ENCODE results near the gene LRRC14B.
"Not testable (repeated sequence)": the region's sequence is repeated elsewhere in the genome, so short reads cannot be mapped to it uniquely, and the experiment has no call there.

Gene LRRC14B

GRCh38 chr5:189976-190365 is 1.3 kb upstream of the LRRC14B start:
- Mint-ChIP-seq H3K9me3 (no peaks in the 10 kb centered on the region), H3K4me3 (no peak overlapping the region)

GRCh38 chr5:190366-191035 is 794 bp upstream of the LRRC14B start:
- H3K27ac Mint-ChIP-seq = no peak overlapping the region
- peaks cover 8% of the 10 kb centered on the region for H3K27me3 Mint-ChIP-seq
- H3K9me3 Mint-ChIP-seq = no peaks in the 10 kb centered on the region
- peaks cover 15% of the 10 kb centered on the region for H3K4me1 Mint-ChIP-seq (ENCODE audit: low read depth)
- H3K4me3 Mint-ChIP-seq = no peak overlapping the region
- H3K36me3 Mint-ChIP-seq (ENCODE audit: low read depth) = no peaks in the 10 kb centered on the region

More at GRCh38 chr5:189976-190365, 1.3 kb upstream of the LRRC14B start:
- Mint-ChIP-seq H3K4me1 (ENCODE audit: low read depth) (peaks cover 15% of the 10 kb centered on the region), H3K36me3 (ENCODE audit: low read depth) (no peaks in the 10 kb centered on the region), H3K27me3 (peaks cover 8% of the 10 kb centered on the region), H3K27ac (no peak overlapping the region)

- Mint-ChIP-seq H3K9me3 (no peaks in the 10 kb centered on the region), H3K27ac (no peak overlapping the region), H3K36me3 (ENCODE audit: low read depth) (no peaks in the 10 kb centered on the region), H3K27me3 (peaks cover 8% of the 10 kb centered on the region), H3K4me3 (no peak overlapping the region), H3K4me1 (ENCODE audit: low read depth) (peaks cover 15% of the 10 kb centered on the region)
Measured at GRCh38 chr5:191949-192690, 825 bp downstream of the LRRC14B start.

- Mint-ChIP-seq H3K27ac (no peak overlapping the region), H3K4me1 (ENCODE audit: low read depth) (peaks cover 15% of the 10 kb centered on the region), H3K36me3 (ENCODE audit: low read depth) (no peaks in the 10 kb centered on the region), H3K4me3 (no peak overlapping the region), H3K9me3 (no peaks in the 10 kb centered on the region), H3K27me3 (peaks cover 8% of the 10 kb centered on the region)
Measured at GRCh38 chr5:192691-192969, 1.3 kb downstream of the LRRC14B start.

GRCh38 chr5:192970-193831 is 1.9 kb downstream of the LRRC14B start:
- H3K4me3 Mint-ChIP-seq = no peak overlapping the region
- peaks cover 14% of the 10 kb centered on the region for H3K4me1 Mint-ChIP-seq (ENCODE audit: low read depth)
- H3K27ac Mint-ChIP-seq = no peak overlapping the region
- peaks cover 8% of the 10 kb centered on the region for H3K27me3 Mint-ChIP-seq
- H3K9me3 Mint-ChIP-seq = no peaks in the 10 kb centered on the region
- H3K36me3 Mint-ChIP-seq (ENCODE audit: low read depth) = no peaks in the 10 kb centered on the region

GRCh38 chr5:194102-194501 is 2.8 kb downstream of the LRRC14B start:
- peaks cover 8% of the 10 kb centered on the region for H3K4me1 Mint-ChIP-seq (ENCODE audit: low read depth)
- no peaks in the 10 kb centered on the region for H3K9me3 Mint-ChIP-seq
- H3K36me3 Mint-ChIP-seq (ENCODE audit: low read depth) = no peaks in the 10 kb centered on the region
- H3K27ac Mint-ChIP-seq = no peak overlapping the region
- H3K27me3 Mint-ChIP-seq = peaks cover 4% of the 10 kb centered on the region
- H3K4me3 Mint-ChIP-seq = no peak overlapping the region

- H3K27ac Mint-ChIP-seq = no peak overlapping the region
- H3K36me3 Mint-ChIP-seq (ENCODE audit: low read depth) = no peaks in the 10 kb centered on the region
- peaks cover 4% of the 10 kb centered on the region for H3K27me3 Mint-ChIP-seq
- H3K4me3 Mint-ChIP-seq = no peak overlapping the region
- H3K9me3 Mint-ChIP-seq = no peaks in the 10 kb centered on the region
- peaks cover 8% of the 10 kb centered on the region for H3K4me1 Mint-ChIP-seq (ENCODE audit: low read depth)
Measured at GRCh38 chr5:194603-195209, 3.4 kb downstream of the LRRC14B start.

- peaks cover 4% of the 10 kb centered on the region for H3K27me3 Mint-ChIP-seq
- no peak overlapping the region for H3K4me3 Mint-ChIP-seq
- H3K27ac Mint-ChIP-seq = peak overlapping the region; percentile 28
- peaks cover under 1% of the 10 kb centered on the region for H3K4me1 Mint-ChIP-seq (ENCODE audit: low read depth)
- no peaks in the 10 kb centered on the region for H3K36me3 Mint-ChIP-seq (ENCODE audit: low read depth)
- no peaks in the 10 kb centered on the region for H3K9me3 Mint-ChIP-seq
Measured at GRCh38 chr5:195401-196160, 4.3 kb downstream of the LRRC14B start.

- Mint-ChIP-seq H3K27ac (no peak overlapping the region), H3K4me1 (ENCODE audit: low read depth) (peaks cover 4% of the 10 kb centered on the region), H3K27me3 (peaks cover 4% of the 10 kb centered on the region)
Measured at GRCh38 chr5:196350-196749, 5.1 kb downstream of the LRRC14B start.

GRCh38 chr5:197031-197430 is 5.7 kb downstream of the LRRC14B start:
- H3K4me1 Mint-ChIP-seq (ENCODE audit: low read depth) = not testable (repeated sequence)

More at GRCh38 chr5:196350-196749, 5.1 kb downstream of the LRRC14B start:
- no peaks in the 10 kb centered on the region for H3K36me3 Mint-ChIP-seq (ENCODE audit: low read depth)
- H3K4me3 Mint-ChIP-seq = no peak overlapping the region
- no peaks in the 10 kb centered on the region for H3K9me3 Mint-ChIP-seq

GRCh38 chr5:197892-198489 is 6.7 kb downstream of the LRRC14B start:
- H3K9me3 Mint-ChIP-seq = no peaks in the 10 kb centered on the region
- H3K27me3 Mint-ChIP-seq = no peaks in the 10 kb centered on the region

More at GRCh38 chr5:197031-197430, 5.7 kb downstream of the LRRC14B start:
- not testable (repeated sequence) for H3K4me3 Mint-ChIP-seq; H3K36me3 Mint-ChIP-seq (ENCODE audit: low read depth); H3K27me3 Mint-ChIP-seq; H3K27ac Mint-ChIP-seq; H3K9me3 Mint-ChIP-seq

GRCh38 chr5:198516-199196 is 7.4 kb downstream of the LRRC14B start:
- Mint-ChIP-seq H3K36me3 (ENCODE audit: low read depth) (peaks cover 4% of the 10 kb centered on the region), H3K27ac (no peak overlapping the region), H3K9me3 (no peaks in the 10 kb centered on the region), H3K27me3 (no peaks in the 10 kb centered on the region), H3K4me3 (no peak overlapping the region), H3K4me1 (ENCODE audit: low read depth) (peaks cover 5% of the 10 kb centered on the region)

More at GRCh38 chr5:197892-198489, 6.7 kb downstream of the LRRC14B start:
- no peak overlapping the region for H3K27ac Mint-ChIP-seq
- H3K4me1 Mint-ChIP-seq (ENCODE audit: low read depth) = peaks cover 5% of the 10 kb centered on the region
- no peaks in the 10 kb centered on the region for H3K36me3 Mint-ChIP-seq (ENCODE audit: low read depth)
- H3K4me3 Mint-ChIP-seq = no peak overlapping the region

- Mint-ChIP-seq H3K4me3 (no peak overlapping the region), H3K4me1 (ENCODE audit: low read depth) (peaks cover 5% of the 10 kb centered on the region), H3K9me3 (no peaks in the 10 kb centered on the region), H3K27ac (no peak overlapping the region), H3K27me3 (no peaks in the 10 kb centered on the region), H3K36me3 (ENCODE audit: low read depth) (peaks cover 6% of the 10 kb centered on the region)
Measured at GRCh38 chr5:199197-199949, 8.1 kb downstream of the LRRC14B start.

Measured in stimulated activated naive CD8-positive, alpha-beta T cell treated with anti-CD3 and anti-CD28 coated beads, Interleukin-15, Interleukin-2, amounts not matched to agents 100 ng/mL and 50 ng/mL, for 24 hours (primary cell).